ENCODE results near the gene ARHGEF25. TPM values are rescaled to one million over a fixed set of nuclear protein-coding genes. Genes with fewer than 3 reads are reported as not detected.
"Not testable (repeated sequence)": the region's sequence is repeated elsewhere in the genome, so short reads cannot be mapped to it uniquely, and the experiment has no call there.

ARHGEF25 gene
- polyA plus RNA-seq, 2 of the 4 experiments (the other 2 are of a cell fraction): 9.3 to 13.8 TPM

DNA sequence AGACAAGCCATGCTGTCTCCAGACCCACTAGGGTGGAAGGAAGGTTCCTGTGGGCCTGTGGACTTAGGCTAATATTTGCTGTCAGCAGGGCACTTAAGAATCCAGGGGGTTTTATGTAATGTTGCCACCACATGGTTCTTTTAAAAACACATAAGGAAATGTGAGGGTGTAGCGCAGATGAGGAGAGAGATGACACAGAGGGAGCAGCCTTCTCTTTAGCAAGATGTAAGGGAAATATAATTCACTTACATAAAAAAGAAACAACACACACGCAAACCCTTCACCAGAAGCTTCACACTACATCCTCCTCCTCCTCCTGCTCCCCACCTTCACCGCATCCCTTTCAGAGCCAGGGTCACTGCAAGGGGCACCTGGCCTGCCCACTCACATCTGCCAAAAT lies 25.1 kb upstream of the ARHGEF25 start:
- Histone ChIP-seq H3K9me3 (no peaks in the 10 kb centered on the region), H3K27ac (no peak overlapping the region), H3K4me2 (no peak overlapping the region), H3K4me3 (no peak overlapping the region), H3K4me1 (no peaks in the 10 kb centered on the region)
- DNase-seq (ENCODE audit: low read depth in 1 of 2, low spot score in 1 of 2): no peak
- ChIA-PET CTCF (interaction anchor here (0.7 to 10.0 kb wide), 8 partner anchors 9 to 148 kb away, joined by 3 to 336 read pairs (median 69); partner anchors contain the start of genes ARHGEF25, B4GALNT1 and DTX3), POLR2A (no interaction called here)
- TF ChIP-seq, protein P1, sequence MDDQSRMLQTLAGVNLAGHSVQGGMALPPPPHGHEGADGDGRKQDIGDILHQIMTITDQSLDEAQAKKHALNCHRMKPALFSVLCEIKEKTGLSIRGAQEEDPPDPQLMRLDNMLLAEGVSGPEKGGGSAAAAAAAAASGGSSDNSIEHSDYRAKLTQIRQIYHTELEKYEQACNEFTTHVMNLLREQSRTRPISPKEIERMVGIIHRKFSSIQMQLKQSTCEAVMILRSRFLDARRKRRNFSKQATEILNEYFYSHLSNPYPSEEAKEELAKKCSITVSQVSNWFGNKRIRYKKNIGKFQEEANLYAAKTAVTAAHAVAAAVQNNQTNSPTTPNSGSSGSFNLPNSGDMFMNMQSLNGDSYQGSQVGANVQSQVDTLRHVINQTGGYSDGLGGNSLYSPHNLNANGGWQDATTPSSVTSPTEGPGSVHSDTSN (IDR thresholded peaks at IDR 0.05): no peak
- FAIRE-seq: no peak
- ATAC-seq: no peak
- WGBS (ENCODE audit: missing lambda C conversion rate): 80% methylated on average over 3 of the region's 3 CpGs

DNA sequence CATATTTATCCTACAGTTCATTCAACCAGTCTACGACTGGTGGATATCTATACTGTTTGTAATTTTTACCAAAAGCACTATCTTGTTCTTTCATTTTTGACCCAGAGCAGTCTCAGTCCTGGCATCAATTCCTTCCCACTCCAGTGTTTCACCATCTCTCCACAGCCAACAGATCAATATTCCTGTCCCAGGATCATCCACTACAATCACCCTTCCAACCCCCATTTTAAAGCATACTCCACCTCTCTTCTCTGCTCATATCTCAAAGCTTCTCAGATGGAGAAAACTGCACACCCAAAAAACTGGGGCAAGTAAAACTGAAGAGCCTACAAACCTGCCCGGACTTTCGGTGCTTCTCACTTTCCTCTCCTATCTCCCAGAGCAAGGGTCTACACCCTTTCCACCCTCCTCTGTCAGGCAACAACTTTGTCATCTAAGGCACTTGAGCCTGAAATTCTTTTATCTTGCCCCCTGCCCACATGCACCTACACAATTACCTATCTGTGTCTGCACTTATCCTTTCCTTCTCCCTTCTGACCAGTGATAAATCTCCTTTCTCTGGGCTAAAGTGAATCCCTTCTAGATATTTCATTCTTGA lies 24.3 kb upstream of the ARHGEF25 start:
- ATAC-seq (no peak), FAIRE-seq (no peak), DNase-seq (ENCODE audit: low read depth in 1 of 2, low spot score in 1 of 2) (no peak)
- Histone ChIP-seq H3K27ac (no peak overlapping the region), H3K4me2 (no peak overlapping the region), H3K4me3 (no peak overlapping the region), H3K4me1 (peaks cover 2% of the 10 kb centered on the region), H3K9me3 (no peaks in the 10 kb centered on the region)
- ChIA-PET CTCF (interaction anchor here (1.2 to 10.0 kb wide), 3 partner anchors 26 to 148 kb away, joined by 3 to 336 read pairs (median 91); partner anchors contain the start of genes ARHGEF25 and DTX3), POLR2A (no interaction called here)
- 49% methylated on average over 3 of the region's 3 CpGs for WGBS (ENCODE audit: missing lambda C conversion rate)
- TF ChIP-seq NPAS2 (CRISPR knock-in tag; IDR thresholded peaks at IDR 0.05; ENCODE audit: borderline replicate concordance) (no peak), RAD21 (conservative IDR thresholded peaks at IDR 0.05 in 1 of 2, IDR thresholded peaks at IDR 0.05 in 1 of 2) (no peak), ZNF302 (CRISPR knock-in tag; IDR thresholded peaks at IDR 0.05) (no peak), MAFK (IDR thresholded peaks at IDR 0.05; ENCODE audit: partially characterized antibody) (no peak), NFE2L2 (conservative IDR thresholded peaks at IDR 0.05; ENCODE audit: low read length) (no peak), MAZ (IDR thresholded peaks at IDR 0.05; ENCODE audit: borderline replicate concordance, low read depth, low read length) (no peak), TFCP2L1 (CRISPR knock-in tag; IDR thresholded peaks at IDR 0.05) (no peak), HOXB13 (CRISPR knock-in tag; IDR thresholded peaks at IDR 0.05; ENCODE audit: low read depth) (no peak), RARB (CRISPR knock-in tag; IDR thresholded peaks at IDR 0.05) (no peak)
- TF ChIP-seq, protein P1 (IDR thresholded peaks at IDR 0.05): no peak
- TF ChIP-seq, protein P2, sequence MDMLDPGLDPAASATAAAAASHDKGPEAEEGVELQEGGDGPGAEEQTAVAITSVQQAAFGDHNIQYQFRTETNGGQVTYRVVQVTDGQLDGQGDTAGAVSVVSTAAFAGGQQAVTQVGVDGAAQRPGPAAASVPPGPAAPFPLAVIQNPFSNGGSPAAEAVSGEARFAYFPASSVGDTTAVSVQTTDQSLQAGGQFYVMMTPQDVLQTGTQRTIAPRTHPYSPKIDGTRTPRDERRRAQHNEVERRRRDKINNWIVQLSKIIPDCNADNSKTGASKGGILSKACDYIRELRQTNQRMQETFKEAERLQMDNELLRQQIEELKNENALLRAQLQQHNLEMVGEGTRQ (IDR thresholded peaks at IDR 0.05): no peak
- TF ChIP-seq, protein P3, sequence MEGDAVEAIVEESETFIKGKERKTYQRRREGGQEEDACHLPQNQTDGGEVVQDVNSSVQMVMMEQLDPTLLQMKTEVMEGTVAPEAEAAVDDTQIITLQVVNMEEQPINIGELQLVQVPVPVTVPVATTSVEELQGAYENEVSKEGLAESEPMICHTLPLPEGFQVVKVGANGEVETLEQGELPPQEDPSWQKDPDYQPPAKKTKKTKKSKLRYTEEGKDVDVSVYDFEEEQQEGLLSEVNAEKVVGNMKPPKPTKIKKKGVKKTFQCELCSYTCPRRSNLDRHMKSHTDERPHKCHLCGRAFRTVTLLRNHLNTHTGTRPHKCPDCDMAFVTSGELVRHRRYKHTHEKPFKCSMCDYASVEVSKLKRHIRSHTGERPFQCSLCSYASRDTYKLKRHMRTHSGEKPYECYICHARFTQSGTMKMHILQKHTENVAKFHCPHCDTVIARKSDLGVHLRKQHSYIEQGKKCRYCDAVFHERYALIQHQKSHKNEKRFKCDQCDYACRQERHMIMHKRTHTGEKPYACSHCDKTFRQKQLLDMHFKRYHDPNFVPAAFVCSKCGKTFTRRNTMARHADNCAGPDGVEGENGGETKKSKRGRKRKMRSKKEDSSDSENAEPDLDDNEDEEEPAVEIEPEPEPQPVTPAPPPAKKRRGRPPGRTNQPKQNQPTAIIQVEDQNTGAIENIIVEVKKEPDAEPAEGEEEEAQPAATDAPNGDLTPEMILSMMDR (IDR thresholded peaks at IDR 0.05): no peak
- TF ChIP-seq, protein P4, sequence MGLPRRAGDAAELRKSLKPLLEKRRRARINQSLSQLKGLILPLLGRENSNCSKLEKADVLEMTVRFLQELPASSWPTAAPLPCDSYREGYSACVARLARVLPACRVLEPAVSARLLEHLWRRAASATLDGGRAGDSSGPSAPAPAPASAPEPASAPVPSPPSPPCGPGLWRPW (IDR thresholded peaks at IDR 0.05): no peak

DNA sequence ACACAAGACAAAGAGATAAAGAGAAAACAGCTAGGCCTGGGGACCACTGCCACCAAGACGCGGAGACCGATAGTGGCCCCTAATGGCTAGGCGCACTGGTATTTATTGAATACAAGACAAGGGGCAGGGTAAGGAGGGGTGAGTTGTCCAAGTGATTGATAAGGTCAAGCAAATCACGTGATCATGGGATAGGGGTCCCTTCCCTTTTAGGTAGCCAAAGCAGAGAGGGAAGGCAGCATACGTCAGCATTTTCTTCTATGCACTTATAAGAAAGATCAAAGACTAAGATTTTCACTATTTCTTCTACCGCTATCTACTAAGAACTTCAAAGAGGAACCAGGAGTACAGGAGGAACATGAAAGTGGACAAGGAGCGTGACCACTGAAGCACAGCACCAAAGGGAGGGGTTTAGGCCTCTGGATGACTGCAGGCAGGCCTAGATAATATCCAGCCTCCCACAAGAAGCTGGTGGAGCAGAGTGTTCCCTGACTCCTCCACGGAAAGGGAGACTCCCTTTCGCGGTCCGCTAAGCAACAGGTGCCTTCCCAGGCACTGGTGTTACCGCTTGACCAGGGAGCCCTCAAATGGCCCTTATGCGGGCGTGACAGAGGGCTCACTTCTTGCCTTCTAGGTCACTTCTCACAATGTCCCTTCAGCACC lies 22.2 kb upstream of the ARHGEF25 start:
- POLR2A ChIA-PET; H3K4me2 ChIP-seq; H3K4me3 ChIP-seq; ATAC-seq; H3K9me3 ChIP-seq; FAIRE-seq; H3K27ac ChIP-seq; DNase-seq (ENCODE audit: low read depth in 1 of 2, low spot score in 1 of 2): not testable (repeated sequence)
- CTCF ChIA-PET: interaction anchor here (1.3 to 5.5 kb wide), 3 partner anchors 12 to 146 kb away, joined by 4 to 39 read pairs (median 4); no protein-coding TSS in a partner anchor
- H3K4me1 ChIP-seq: peaks cover 12% of the 10 kb centered on the region
- 81% methylated on average over 15 of the region's 15 CpGs for WGBS (ENCODE audit: missing lambda C conversion rate)

All from A549 (cell line).